Loucy (cell line): Measurements from ENCODE around the gene ATP11A.

ENCODE experiments used
- EZH2phosphoT487 ChIP-seq: fragments of 200-600 bp; IDR thresholded peaks from 2 replicates; pipeline ENCODE4 v1.6.1; 2018; ENCODE audit warnings: antibody characterized with exemption, mild to moderate bottlenecking, moderate library complexity, borderline replicate concordance
- TF ChIP-seq, protein P1 (sequence below): fragments of 200-600 bp; sonication (generic); conservative IDR thresholded peaks from 2 replicates; pipeline ENCODE4 v1.5.1; 2014; ENCODE audit warnings: mild to moderate bottlenecking, antibody characterized with exemption, low read length

DNA sequence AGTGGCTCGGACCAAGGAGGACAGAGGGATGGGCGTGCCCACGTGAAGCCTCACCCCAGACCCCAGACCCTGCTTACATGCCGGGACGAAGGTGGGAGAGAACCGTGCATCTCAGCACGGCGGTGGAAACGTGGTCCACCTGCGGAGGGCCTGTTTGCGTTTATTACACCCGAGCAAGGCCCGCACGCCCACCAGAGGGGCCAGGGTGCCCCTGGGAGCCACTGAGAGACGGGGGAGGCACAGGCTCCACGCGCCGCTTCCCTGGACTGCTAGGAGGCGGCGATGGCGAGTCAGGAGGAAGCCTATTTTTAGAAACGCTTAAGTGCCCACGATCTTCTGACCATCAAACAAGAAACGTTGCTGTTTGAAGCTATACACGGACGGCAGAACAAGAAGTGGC, 80.7 kb downstream of the ATP11A start:
- TF ChIP-seq EZH2phosphoT487 = no peak
- TF ChIP-seq, protein P1, sequence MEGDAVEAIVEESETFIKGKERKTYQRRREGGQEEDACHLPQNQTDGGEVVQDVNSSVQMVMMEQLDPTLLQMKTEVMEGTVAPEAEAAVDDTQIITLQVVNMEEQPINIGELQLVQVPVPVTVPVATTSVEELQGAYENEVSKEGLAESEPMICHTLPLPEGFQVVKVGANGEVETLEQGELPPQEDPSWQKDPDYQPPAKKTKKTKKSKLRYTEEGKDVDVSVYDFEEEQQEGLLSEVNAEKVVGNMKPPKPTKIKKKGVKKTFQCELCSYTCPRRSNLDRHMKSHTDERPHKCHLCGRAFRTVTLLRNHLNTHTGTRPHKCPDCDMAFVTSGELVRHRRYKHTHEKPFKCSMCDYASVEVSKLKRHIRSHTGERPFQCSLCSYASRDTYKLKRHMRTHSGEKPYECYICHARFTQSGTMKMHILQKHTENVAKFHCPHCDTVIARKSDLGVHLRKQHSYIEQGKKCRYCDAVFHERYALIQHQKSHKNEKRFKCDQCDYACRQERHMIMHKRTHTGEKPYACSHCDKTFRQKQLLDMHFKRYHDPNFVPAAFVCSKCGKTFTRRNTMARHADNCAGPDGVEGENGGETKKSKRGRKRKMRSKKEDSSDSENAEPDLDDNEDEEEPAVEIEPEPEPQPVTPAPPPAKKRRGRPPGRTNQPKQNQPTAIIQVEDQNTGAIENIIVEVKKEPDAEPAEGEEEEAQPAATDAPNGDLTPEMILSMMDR = no peak
